ENCODE results near the gene AKR7A3.
"Not testable (repeated sequence)": the region's sequence is repeated elsewhere in the genome, so short reads cannot be mapped to it uniquely, and the experiment has no call there.

The AKR7A3 gene

GRCh38 chr1:19317126-19317910, 28.7 kb upstream of the AKR7A3 start:
- DNase-seq = no peak

GRCh38 chr1:19315378-19316198, 27.0 kb upstream of the AKR7A3 start:
- no peak for DNase-seq

GRCh38 chr1:19313961-19314882, 25.7 kb upstream of the AKR7A3 start:
- no peak for DNase-seq

DNA sequence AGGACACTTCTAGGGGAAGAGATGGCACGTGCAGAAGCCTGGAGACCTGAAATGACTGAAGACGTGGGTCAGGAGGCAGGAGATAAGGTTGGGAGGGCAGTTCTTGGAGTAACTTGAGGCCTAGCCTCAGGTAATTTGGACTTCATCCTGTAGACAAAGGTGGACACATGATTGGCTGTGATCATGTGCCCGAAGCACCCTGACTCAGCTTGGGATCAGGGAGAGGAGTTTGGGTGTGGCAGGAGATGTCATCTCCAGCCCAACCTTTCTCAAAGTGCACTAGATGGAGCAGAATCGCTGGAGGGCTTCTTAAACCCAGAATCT, 25.0 kb upstream of the AKR7A3 start:
- no peak for DNase-seq

DNA sequence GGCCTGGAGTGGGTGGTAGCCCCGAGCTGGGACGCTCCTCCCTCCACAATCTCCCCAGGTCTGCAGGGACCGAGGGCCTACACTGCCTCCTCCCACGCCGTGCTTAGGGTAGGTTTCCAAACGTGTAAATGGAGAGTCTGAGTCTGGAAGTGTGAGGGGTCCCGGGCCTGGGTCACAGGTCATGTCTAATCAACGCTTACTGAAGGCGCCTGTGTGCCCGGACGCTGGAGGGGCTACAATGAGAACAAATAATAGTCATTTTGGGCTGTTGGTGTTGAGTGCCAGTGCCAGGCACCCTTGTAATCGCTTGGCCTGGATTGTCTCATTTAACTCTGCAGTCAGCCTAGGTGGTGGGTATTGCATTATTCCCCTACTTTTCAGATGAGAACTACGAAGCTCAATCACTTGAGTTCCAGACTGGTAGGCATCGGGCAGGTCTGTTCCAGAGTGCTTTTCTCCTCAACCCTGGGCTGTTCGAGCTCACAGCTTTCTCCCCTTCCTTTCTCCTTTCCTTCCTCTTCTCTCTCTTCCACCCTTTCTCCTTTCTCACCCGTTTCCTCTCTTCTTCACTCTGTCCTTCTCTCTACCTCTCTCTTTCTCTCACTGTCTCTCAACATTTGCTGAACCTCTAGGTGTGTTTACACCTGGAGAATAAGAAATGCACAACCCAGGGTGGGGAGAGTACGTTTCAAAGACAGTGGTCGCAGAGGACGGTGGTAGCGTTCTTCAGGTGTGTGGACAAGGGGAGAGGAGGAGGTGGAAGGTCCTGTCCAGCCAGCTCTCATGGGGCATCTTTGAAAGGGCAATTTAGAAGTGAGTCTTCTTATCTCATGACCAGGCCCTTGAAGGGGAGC, 24.4 kb upstream of the AKR7A3 start:
- no peak for DNase-seq

DNA sequence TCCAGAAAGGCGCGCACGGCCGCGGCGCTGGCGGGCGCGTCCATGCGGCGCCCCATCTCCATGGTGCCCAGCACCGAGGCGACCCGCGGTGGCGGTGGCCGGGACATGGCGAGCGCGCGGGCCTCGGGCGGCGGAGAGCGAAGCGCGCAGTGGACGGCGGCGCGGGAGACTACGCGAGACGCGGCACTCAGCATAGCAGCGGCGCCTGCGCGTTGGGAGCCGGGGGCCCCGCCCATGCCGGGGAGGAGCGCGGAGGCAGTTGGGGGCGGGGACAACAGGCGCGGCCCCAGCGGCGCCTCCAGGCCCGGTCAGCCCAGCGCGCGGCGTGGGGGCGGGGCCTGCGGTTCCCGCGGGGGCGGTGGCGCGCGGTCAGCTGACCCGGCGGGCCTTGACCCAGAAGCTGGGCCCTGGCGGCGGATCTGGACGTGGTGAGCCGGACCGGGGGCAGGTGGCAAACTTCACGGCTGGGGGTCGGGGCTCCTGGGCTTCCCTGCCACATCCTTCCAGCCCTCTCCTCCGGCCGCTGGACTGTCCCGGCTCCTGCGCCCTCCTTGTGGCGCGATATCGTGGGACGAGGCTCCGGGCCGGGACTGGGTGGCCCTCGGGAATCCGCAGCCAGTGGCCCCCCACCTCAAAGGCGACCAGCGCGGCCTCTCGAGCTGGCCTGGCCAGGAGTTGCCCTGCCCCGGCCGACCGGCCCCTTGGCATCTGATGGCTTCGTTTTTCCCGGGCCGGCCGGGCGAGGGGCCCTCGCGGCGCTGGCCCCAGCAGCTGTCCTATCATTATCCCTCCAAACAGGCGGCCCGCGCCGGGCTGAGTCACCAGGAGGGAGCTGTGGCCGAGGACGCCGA, 23.6 kb upstream of the AKR7A3 start, which contains the start of the genes AKR7A2 and SLC66A1:
TSS of gene AKR7A2 (minus strand) at position 214 of the 851 bp plus-strand sequence. CDS start at position 194, 20 bp downstream.
TSS of gene SLC66A1 (plus strand) at position 396 of the 851 bp plus-strand sequence. CDS start 5,352 bp downstream, outside the sequence.
- peak; percentile 91 for DNase-seq

DNA sequence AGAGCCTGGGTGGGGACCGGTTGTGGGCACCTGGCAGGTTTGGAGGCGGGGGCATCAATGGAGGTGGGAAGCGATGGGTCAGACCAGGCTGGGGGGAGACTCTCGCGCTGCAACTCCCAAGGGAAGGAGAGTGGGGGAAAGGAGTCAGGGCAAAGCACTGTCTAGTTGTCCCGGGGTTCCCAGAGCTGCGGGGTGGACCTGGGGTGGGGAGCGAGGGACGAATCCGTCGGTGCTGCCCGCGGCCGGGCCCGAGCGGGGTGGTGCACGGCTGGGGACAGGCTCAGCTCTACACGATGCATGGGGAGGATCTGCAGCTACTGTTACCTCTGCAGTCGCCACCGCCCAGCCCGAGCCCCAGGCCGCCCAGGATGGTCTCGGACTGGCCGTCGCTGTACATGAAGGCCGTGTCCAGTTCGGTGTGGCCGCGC, 22.9 kb upstream of the AKR7A3 start:
- DNase-seq = no peak

DNA sequence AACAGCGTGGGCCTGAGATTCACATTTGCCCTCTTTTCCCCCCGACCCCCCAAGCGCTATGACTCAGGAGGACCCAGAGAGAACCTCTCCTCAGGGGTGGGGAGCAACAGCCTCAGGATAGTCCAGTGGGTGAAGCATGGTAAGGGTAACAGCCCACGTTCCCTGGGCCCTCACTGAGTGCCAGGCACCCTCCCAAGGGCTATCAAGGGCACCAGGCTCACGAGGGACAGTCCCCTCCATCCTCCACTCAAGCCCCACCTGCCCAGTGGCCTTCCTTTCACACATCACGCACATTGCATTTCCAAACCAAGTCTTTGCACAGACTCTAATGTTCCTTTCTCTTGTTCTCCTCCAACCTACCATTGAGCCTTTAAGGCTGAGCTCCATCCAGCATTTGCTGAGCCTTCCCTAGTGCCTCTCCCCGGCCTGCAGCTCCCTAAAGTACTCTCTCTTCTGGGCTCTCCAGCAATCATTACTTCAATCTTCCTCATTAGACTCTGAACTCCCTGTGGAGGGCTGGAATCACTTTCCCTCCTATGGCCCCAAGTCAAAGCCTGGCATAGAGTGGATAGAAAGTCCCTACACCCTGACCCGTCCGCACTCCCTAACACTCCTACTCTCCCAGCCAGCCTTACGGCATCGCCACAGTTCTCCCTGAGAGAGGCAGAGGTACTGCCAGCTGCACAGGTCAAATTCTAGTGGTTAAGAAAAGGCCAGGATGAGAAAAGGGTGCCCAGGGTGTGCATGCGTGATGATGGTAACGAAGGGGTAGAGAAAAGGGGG, 22.3 kb upstream of the AKR7A3 start:
- no peak for DNase-seq

DNA sequence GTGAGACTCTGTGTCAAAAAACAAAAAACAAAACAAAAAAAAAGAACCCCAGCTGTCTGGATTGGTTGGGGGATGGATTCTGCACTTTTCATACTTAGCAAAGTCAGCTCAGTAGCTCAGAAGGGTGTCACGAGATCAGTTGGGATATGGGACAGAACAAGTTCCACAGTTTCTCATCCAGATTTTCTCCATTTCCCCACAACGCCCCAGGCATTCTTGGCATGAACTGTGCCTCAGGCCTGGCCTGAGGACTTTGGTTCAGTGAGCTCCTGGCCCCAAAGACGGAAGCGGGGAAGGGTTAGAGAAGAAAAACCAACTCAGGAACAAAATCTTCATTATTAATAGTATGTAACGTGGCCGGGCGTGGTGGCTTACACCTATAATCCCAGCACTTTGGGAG, 21.5 kb upstream of the AKR7A3 start:
- no peak for DNase-seq

- no peak for DNase-seq
These were observed 20.7 kb upstream of the AKR7A3 start for GRCh38 chr1:19309123-19309813.

- no peak for DNase-seq
These were observed 19.9 kb upstream of the AKR7A3 start for GRCh38 chr1:19308509-19308907.

- no peak for DNase-seq
These were observed 19.4 kb upstream of the AKR7A3 start for GRCh38 chr1:19307794-19308508.

- DNase-seq = no peak
These were observed 18.4 kb upstream of the AKR7A3 start for GRCh38 chr1:19306941-19307340.

DNA sequence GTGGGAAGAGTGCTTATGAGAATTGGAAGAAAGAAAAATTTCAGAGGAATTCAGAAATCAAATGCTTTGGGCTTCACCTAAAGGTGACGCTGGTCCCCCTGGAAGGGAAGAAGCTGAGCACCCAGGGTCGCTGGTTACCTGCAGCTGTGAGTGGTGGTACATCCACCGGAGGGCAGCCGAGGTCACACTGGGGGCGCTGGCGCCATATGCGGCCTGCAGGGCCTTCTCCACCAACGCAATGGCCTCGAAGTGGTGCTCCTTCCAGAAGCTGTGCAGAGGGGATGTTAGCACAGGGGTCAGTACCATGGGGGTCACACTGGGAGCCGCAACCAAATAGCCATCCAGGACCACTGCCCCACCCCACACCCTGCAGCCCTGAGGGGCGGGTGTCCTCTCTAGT, 17.3 kb upstream of the AKR7A3 start:
- no peak for DNase-seq

GRCh38 chr1:19304081-19304480, 15.5 kb upstream of the AKR7A3 start:
- DNase-seq = not testable (repeated sequence)

DNA sequence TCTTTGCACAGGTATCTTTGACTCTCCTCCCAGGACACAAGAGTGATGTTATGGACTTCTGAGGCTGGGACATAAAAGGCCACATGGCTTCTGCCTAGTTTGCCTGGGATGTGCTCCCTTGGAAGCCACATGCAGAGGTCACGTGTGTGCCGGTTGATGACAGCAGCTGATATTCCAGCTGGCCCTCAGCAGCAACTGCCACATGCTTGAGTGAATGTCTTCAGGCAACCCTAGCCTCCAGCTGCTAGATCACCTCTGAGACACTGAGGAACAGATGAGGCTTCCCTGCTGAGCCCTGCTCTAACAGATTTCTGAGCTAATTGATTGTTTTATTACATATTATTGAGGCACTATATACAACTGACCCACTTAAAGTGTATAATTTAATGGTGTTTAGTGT, 11.6 kb upstream of the AKR7A3 start:
- DNase-seq = no peak

GRCh38 chr1:19294638-19295037, 6.1 kb upstream of the AKR7A3 start:
- DNase-seq = no peak

DNA sequence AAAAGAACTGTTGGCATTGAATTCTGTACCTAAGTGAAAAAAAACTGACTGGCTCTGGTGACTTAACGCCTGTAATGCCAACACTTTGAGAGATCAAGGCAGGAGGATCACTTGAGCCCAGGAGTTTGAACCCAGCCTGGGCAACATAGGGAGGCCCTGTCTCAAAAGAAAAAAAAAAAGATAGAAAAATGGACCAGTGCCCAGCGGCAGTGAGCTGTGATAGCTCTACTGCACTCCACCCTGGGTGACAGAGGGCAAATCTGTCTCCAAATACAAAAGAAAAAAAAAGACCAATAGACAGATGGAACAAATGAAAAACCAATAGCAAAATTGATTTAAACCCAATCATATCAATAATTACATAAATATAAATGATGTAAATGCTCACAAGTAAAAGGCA, 674 bp upstream of the AKR7A3 start:
- no peak for DNase-seq
